GM18502 (cell line): ENCODE measurements around the gene TNFSF8.

Source experiments
- ATAC-seq: cut with Tn5 transposase; IDR thresholded peaks from one replicate; pipeline ENCODE4 v1.9.1; 2021; ENCODE audit warnings: mild to moderate bottlenecking; ENCODE audit not compliant: unreplicated experiment, poor library complexity

Gene TNFSF8

DNA sequence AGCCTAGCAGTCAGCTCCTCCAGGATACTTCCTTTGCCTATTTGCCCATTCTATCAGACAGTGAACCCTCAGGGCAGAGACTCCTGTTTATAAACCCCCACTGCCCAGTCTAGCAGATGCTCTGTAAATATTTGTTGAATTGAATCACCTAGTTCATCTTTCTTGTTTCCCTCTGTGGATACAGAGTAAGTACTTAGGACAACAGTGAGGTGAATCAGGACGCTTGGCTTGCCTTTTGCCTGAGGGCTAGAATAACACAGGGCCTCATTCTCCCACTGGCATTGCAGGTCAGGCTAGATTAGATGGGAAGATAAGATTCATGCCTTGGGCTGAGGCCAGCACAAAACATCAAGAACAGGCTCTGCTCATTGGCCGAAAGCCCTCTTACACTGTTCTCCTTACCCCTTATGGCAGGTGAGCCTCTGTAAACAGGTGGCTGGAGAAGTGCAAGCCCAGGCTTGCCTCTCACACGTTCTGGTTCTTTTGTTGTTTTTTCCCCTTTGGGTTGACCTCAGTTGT, 22.2 kb downstream of the TNFSF8 start:
- peak; percentile 51 for ATAC-seq

DNA sequence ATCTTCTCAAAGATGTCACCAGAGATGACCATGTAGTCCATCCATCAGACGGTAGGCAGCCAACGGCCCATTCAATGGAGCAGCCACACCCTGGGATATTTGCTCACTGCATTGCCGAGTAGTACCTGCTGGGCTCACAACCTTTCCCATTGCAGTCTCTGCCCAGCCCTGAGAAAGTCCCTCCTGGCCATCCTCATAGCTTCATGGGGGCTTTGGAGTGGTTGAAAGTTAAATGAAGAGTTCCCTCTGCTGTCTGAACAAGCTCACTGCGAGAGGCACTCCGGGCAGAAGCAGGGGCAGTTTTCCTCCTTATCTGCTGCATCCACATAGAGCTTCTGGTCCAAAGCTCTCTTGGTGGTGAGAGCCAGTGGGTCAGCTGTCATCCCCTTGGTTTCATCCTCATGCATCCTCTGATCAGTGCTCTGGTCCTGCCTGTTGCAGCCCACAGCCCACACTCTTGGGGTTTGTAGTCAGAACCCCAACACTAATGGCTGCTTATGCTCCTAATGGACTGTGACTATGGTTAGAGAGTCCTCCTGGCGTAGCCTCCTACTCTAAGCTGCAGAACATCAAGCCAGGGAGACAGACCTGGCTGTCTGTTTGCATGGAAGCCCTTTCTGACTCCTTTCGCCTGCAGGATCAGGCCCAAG, 23.3 kb downstream of the TNFSF8 start:
- ATAC-seq: no peak

DNA sequence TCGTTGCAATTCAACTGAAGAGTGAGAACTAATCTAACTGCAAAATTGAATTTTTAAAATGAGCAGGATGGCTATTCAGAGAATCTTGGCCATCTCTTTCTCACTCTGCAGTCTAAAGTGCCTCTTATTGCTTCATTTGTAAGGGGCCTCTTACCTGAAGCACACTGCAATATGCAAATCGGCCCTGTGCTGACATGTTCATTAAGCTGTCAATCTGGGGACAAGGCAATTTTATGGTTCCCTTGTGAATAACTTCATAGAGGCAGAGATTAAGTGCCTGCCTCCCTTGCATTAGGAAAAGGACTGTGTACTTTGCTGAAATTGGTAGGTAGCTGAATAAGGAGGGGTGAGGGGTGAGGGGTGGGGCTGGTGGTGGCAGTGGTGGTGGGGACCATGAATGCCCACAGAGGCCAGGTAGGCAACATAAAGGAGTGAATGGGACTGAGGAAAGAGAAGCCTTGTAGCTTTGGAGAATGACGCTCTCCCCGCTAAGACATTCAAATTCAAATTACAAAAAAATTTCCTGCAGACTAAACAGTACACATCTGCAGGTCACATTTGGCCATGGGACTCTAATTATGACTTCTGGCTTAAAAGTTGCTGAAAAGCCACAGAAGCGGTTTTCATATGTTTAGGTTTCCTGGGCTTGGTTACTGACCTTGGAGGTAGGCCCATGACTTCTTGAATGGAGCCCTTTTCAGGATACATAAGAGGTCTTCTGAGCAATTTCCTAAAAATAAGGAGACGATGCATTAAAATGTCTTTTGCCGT, 25.0 kb downstream of the TNFSF8 start:
- no peak for ATAC-seq

DNA sequence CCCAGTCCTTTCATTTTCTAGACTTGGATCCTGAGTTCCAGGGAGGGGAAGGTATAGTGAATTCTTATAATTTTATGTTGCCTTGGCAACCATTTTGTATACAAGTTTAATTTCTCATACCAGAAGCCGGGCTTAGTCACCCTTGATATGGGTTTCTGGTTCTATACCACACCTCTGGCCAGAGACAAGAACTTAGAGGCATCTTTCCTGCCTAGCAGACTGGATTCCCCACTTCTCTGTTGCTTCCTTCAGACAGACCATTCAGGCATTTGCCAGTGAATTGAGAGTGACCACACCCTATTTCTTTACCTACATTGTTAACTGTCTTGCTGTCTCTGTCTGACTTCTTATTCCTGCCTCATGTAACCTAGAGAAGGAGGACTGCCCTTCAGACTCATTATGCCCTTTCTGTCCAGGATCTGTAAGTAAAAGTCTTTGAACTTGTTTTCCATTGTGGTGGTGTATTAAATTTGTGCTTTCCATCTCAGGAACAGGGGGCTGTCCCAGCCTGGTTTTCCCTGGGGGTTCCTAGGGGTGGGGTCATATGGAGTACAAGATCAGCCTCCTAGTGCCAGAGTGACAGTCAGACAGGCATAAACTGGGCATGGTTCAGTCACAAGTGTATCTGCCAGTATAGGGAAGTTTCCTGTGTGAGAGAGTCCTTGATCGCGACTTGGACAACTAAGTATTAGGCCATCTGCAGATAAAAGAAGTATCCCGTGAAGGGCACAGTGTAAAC, 27.4 kb downstream of the TNFSF8 start:
- ATAC-seq: no peak

DNA sequence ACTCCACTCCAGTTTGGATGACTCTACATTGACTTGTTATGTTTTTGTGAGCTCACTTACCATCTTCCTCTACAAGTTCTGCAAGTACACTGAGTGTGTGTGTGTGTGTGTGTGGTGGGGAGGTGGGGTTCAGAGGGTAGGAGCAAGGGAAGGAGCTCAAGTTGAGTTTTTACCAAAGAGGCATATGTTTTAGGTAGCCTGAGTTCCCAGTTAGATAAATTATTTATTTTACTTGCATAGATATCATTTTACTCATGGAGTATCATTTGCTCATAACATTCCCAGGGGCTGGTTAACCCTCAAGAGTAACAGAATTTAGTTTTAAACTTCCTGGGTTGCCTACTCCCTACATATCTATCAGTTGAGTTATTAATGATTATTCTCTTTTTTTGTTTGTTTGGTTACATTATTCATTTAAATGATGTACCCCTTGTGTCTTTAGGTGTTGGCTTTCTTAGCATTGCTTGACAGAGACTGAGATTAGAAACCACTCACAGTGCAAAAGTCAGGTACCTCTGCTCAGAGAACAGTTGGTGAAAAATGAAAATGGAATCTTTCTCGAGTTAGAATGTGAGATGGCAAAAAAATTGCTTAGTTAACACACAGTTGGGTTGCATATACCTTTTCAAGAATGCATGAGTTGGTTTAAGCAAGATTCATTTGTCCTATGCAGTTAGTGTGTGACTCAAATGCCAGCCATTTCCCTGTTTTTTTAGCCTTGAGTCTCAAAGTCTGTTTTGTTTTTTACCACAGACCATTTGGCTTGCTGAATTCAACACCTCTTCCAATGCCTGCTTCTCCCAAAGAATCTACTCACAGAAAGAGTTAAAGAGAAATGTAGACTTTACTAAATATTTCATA, 29.2 kb downstream of the TNFSF8 start:
- no peak for ATAC-seq

DNA sequence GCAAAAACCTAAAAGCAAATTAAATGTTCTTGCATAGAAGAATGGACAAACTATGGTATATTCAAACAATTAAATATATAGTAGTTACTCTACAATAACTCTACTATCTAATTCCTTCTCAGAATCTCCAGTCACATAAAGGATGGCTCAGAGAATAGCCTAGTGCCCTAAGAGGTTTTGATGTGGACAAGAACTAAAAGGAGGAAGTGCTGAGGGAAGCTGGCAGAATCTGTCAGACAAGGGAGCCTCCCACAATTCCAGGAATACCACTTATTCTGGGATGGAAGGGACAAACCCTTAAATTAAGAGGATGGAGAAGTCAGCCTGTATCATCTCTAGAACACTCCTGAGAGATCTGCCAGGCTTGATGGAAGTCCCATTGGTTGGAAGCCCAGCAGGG, 30.4 kb downstream of the TNFSF8 start:
- no peak for ATAC-seq

- no peak for ATAC-seq
Measured at GRCh38 chr9:114899461-114899860, 30.9 kb downstream of the TNFSF8 start.

DNA sequence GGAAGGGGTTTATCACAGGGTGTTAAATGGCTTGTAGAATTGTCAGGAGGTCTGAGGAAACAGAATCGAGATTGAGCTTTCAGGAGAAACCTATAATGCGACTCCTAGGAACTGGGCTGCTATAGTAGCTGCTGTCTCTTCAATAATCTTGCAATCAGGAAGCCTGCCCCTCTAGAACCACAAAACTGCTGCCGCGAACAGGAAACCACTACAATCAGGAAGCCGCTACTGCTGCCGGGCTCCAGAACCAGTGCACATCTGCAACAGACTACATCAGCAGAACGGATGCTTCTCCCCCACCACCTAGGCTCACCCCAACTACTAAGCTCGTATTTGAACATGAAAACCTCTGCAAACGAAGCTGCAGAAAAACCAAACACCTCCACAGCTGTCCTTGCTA, 31.6 kb downstream of the TNFSF8 start:
- peak; percentile 65 for ATAC-seq

DNA sequence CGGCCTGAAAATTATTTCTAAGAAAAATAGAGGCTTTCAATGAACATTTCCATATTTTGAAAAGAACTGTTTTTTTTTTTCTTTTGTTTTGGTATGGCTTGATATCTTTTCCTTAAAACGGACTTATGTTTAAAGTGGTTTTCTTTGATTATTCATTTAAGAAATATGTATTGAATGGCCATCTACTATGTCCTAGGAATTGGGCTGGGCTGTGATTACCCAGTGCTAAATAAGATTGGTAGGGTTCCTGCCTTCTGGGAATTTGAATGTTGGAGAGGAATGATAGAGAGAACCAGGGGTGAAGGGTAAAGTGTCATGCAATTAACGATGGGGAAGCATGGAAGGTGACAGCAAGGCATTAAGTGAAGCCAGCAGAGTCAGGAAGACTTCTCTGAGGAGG, 33.2 kb downstream of the TNFSF8 start:
- ATAC-seq: no peak

- no peak for ATAC-seq
Measured at GRCh38 chr9:114896344-114896743, 34.0 kb downstream of the TNFSF8 start.

- no peak for ATAC-seq
Measured at GRCh38 chr9:114895521-114895991, 34.8 kb downstream of the TNFSF8 start.

GRCh38 chr9:114894609-114895433, 35.6 kb downstream of the TNFSF8 start:
- ATAC-seq: no peak

- no peak for ATAC-seq
Measured at GRCh38 chr9:114894206-114894605, 36.2 kb downstream of the TNFSF8 start.

DNA sequence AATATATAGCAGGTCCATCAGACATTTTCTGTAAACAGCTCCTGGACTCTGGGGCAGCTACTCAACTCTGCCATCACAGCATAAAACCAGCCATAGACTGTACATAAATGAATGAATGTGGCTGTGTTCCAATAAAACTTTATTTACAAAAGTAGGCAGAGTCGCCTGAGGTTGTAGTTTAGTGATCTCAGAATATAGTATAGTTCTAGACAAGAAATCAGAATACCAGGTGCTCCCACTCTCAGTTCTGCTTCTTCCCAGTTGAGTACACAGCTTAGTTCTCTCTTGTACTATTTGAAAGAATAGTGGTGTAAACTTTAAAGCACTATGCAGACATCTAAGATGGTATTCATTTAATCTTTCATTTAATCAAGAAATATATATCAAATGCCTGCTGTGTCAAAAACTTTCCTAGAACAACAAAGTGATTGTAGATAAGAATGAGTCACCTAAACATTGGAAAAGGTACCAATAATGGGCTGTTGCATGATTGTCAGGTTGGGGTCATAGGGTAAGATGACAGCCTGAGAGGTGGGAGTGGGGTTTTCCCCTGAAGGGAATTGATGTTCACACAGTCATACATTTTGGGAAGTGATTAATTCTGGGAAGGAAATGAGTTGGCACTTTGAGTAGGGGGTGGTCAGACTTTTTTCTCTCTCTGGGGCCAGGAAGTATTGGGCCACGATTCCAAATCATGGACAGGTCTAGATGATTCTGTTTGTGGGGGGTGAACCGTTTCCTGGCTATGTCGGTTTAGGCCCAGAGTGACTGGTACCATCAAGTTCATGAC, 37.0 kb downstream of the TNFSF8 start:
- ATAC-seq: no peak

DNA sequence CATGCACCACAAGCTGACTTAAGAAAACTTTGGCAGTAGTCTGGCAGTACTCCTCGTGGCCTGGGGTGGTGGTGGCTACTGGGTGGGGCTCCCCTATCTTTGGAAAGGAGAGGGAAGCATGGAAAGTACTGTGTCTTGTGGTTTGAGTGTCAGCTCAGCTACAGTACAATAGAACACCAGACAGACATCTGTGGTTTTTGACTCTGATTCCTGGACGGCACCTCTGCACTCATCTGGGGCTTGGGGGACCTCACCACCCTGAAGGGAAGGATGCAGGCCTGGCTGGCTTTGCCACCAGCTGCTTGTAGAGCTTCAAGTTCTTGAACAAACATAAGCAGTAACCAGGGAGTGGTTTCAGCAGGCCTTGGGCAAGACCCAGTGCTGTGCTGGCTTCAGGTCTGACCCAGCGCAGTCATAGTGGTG, 40.6 kb downstream of the TNFSF8 start:
- no peak for ATAC-seq

DNA sequence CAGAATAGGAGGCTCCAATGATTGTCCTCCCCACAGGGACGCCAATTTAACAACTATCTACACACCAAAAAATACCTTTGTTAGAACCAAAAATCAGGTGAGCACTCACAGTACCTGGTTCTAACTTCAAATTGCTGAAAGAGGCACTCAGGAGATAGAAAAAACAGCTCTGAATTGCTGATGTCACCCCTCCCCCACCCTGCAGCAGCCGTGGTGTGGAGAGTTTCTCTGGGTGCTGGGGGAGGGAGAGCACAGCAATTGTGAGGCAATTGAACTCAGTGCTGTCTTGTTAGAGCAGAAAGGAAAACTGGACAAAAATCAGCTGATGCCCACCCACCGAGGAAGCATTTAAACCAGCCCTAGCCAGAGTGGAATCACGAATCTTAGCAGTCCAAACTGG, 41.8 kb downstream of the TNFSF8 start:
- no peak for ATAC-seq

- ATAC-seq: no peak
Measured at GRCh38 chr9:114887963-114888362, 42.4 kb downstream of the TNFSF8 start.

- ATAC-seq: no peak
Measured at GRCh38 chr9:114884787-114885452, 45.5 kb downstream of the TNFSF8 start.
